Measurements from ENCODE around the gene DUS1L.

The DUS1L gene

GRCh38 chr17:82108038-82108437, 42.4 kb upstream of the DUS1L start:
- no peaks in the 10 kb centered on the region for H3K27me3 ChIP-seq (ENCODE audit: control insufficient read depth, insufficient read depth, low read length, poor library complexity, severe bottlenecking)
- no peak overlapping the region for H3K27ac ChIP-seq (ENCODE audit: insufficient read depth, low read depth, low read length, poor library complexity, severe bottlenecking)
- WGBS, 2 experiments: 90 to 91% methylated on average over 14 of the region's 14 CpGs
- peaks cover 4% of the 10 kb centered on the region for H3K36me3 ChIP-seq (ENCODE audit: control insufficient read depth, insufficient read depth, low read length)
- no peak overlapping the region for H3K4me3 ChIP-seq (ENCODE audit: insufficient read depth, low read depth, low read length)
- peaks cover 33% of the 10 kb centered on the region for H3K4me1 ChIP-seq (ENCODE audit: control insufficient read depth, insufficient read depth, low read length)
- H3K9me3 ChIP-seq (ENCODE audit: control insufficient read depth, low read length): no peaks in the 10 kb centered on the region

- peaks cover 3% of the 10 kb centered on the region for H3K36me3 ChIP-seq (ENCODE audit: control insufficient read depth, insufficient read depth, low read length)
- H3K27me3 ChIP-seq (ENCODE audit: control insufficient read depth, insufficient read depth, low read length, poor library complexity, severe bottlenecking): no peaks in the 10 kb centered on the region
- 90 to 91% methylated on average over 24 of the region's 24 CpGs for WGBS, 2 experiments
- no peak overlapping the region for H3K4me3 ChIP-seq (ENCODE audit: insufficient read depth, low read depth, low read length)
- no peaks in the 10 kb centered on the region for H3K9me3 ChIP-seq (ENCODE audit: control insufficient read depth, low read length)
- H3K4me1 ChIP-seq (ENCODE audit: control insufficient read depth, insufficient read depth, low read length): peaks cover 38% of the 10 kb centered on the region
- no peak overlapping the region for H3K27ac ChIP-seq (ENCODE audit: insufficient read depth, low read depth, low read length, poor library complexity, severe bottlenecking)
Measured at GRCh38 chr17:82107341-82107860, 41.8 kb upstream of the DUS1L start.

GRCh38 chr17:82106688-82107305, 41.2 kb upstream of the DUS1L start:
- no peaks in the 10 kb centered on the region for H3K36me3 ChIP-seq (ENCODE audit: control insufficient read depth, insufficient read depth, low read length)
- H3K27ac ChIP-seq (ENCODE audit: insufficient read depth, low read depth, low read length, poor library complexity, severe bottlenecking): no peak overlapping the region
- no peaks in the 10 kb centered on the region for H3K9me3 ChIP-seq (ENCODE audit: control insufficient read depth, low read length)
- no peaks in the 10 kb centered on the region for H3K27me3 ChIP-seq (ENCODE audit: control insufficient read depth, insufficient read depth, low read length, poor library complexity, severe bottlenecking)
- 87% methylated on average over 9 of the region's 9 CpGs for WGBS, 2 experiments
- no peak overlapping the region for H3K4me3 ChIP-seq (ENCODE audit: insufficient read depth, low read depth, low read length)
- peaks cover 44% of the 10 kb centered on the region for H3K4me1 ChIP-seq (ENCODE audit: control insufficient read depth, insufficient read depth, low read length)

- 65 to 68% methylated on average over 24 of the region's 24 CpGs for WGBS, 2 experiments
- H3K4me3 ChIP-seq (ENCODE audit: insufficient read depth, low read depth, low read length): no peak overlapping the region
- no peaks in the 10 kb centered on the region for H3K9me3 ChIP-seq (ENCODE audit: control insufficient read depth, low read length)
- peaks cover 51% of the 10 kb centered on the region for H3K4me1 ChIP-seq (ENCODE audit: control insufficient read depth, insufficient read depth, low read length)
- no peaks in the 10 kb centered on the region for H3K36me3 ChIP-seq (ENCODE audit: control insufficient read depth, insufficient read depth, low read length)
- no peaks in the 10 kb centered on the region for H3K27me3 ChIP-seq (ENCODE audit: control insufficient read depth, insufficient read depth, low read length, poor library complexity, severe bottlenecking)
- no peak overlapping the region for H3K27ac ChIP-seq (ENCODE audit: insufficient read depth, low read depth, low read length, poor library complexity, severe bottlenecking)
Measured at GRCh38 chr17:82105882-82106687, 40.5 kb upstream of the DUS1L start.

GRCh38 chr17:82105417-82105881, 39.8 kb upstream of the DUS1L start:
- Histone ChIP-seq H3K4me1 (ENCODE audit: control insufficient read depth, insufficient read depth, low read length) (peaks cover 57% of the 10 kb centered on the region), H3K9me3 (ENCODE audit: control insufficient read depth, low read length) (no peaks in the 10 kb centered on the region), H3K36me3 (ENCODE audit: control insufficient read depth, insufficient read depth, low read length) (no peaks in the 10 kb centered on the region), H3K27me3 (ENCODE audit: control insufficient read depth, insufficient read depth, low read length, poor library complexity, severe bottlenecking) (no peaks in the 10 kb centered on the region), H3K27ac (ENCODE audit: insufficient read depth, low read depth, low read length, poor library complexity, severe bottlenecking) (no peak overlapping the region), H3K4me3 (ENCODE audit: insufficient read depth, low read depth, low read length) (no peak overlapping the region)
- WGBS, 2 experiments: 89 to 94% methylated on average over 13 of the region's 13 CpGs

GRCh38 chr17:82104797-82105416, 39.3 kb upstream of the DUS1L start:
- peaks cover 59% of the 10 kb centered on the region for H3K4me1 ChIP-seq (ENCODE audit: control insufficient read depth, insufficient read depth, low read length)
- H3K36me3 ChIP-seq (ENCODE audit: control insufficient read depth, insufficient read depth, low read length): no peaks in the 10 kb centered on the region
- H3K27ac ChIP-seq (ENCODE audit: insufficient read depth, low read depth, low read length, poor library complexity, severe bottlenecking): no peak overlapping the region
- no peaks in the 10 kb centered on the region for H3K27me3 ChIP-seq (ENCODE audit: control insufficient read depth, insufficient read depth, low read length, poor library complexity, severe bottlenecking)
- 92 to 93% methylated on average over 11 of the region's 11 CpGs for WGBS, 2 experiments
- no peaks in the 10 kb centered on the region for H3K9me3 ChIP-seq (ENCODE audit: control insufficient read depth, low read length)
- H3K4me3 ChIP-seq (ENCODE audit: insufficient read depth, low read depth, low read length): no peak overlapping the region

GRCh38 chr17:82103553-82104451, 38.2 kb upstream of the DUS1L start:
- H3K9me3 ChIP-seq (ENCODE audit: control insufficient read depth, low read length): no peaks in the 10 kb centered on the region
- no peaks in the 10 kb centered on the region for H3K36me3 ChIP-seq (ENCODE audit: control insufficient read depth, insufficient read depth, low read length)
- peaks cover 67% of the 10 kb centered on the region for H3K4me1 ChIP-seq (ENCODE audit: control insufficient read depth, insufficient read depth, low read length)
- H3K27ac ChIP-seq (ENCODE audit: insufficient read depth, low read depth, low read length, poor library complexity, severe bottlenecking): peak overlapping the region; percentile 96
- H3K4me3 ChIP-seq (ENCODE audit: insufficient read depth, low read depth, low read length): no peak overlapping the region
- 33 to 36% methylated on average over 24 of the region's 24 CpGs for WGBS, 2 experiments
- H3K27me3 ChIP-seq (ENCODE audit: control insufficient read depth, insufficient read depth, low read length, poor library complexity, severe bottlenecking): no peaks in the 10 kb centered on the region

- H3K4me3 ChIP-seq (ENCODE audit: insufficient read depth, low read depth, low read length): no peak overlapping the region
- H3K27ac ChIP-seq (ENCODE audit: insufficient read depth, low read depth, low read length, poor library complexity, severe bottlenecking): no peak overlapping the region
- WGBS, 2 experiments: 85 to 87% methylated on average over 18 of the region's 18 CpGs
- H3K4me1 ChIP-seq (ENCODE audit: control insufficient read depth, insufficient read depth, low read length): peaks cover 64% of the 10 kb centered on the region
- H3K27me3 ChIP-seq (ENCODE audit: control insufficient read depth, insufficient read depth, low read length, poor library complexity, severe bottlenecking): no peaks in the 10 kb centered on the region
- no peaks in the 10 kb centered on the region for H3K9me3 ChIP-seq (ENCODE audit: control insufficient read depth, low read length)
- H3K36me3 ChIP-seq (ENCODE audit: control insufficient read depth, insufficient read depth, low read length): no peaks in the 10 kb centered on the region
Measured at GRCh38 chr17:82101767-82102679, 36.4 kb upstream of the DUS1L start.

- H3K36me3 ChIP-seq (ENCODE audit: control insufficient read depth, insufficient read depth, low read length): no peaks in the 10 kb centered on the region
- no peaks in the 10 kb centered on the region for H3K27me3 ChIP-seq (ENCODE audit: control insufficient read depth, insufficient read depth, low read length, poor library complexity, severe bottlenecking)
- no peak overlapping the region for H3K27ac ChIP-seq (ENCODE audit: insufficient read depth, low read depth, low read length, poor library complexity, severe bottlenecking)
- no peak overlapping the region for H3K4me3 ChIP-seq (ENCODE audit: insufficient read depth, low read depth, low read length)
- no peaks in the 10 kb centered on the region for H3K9me3 ChIP-seq (ENCODE audit: control insufficient read depth, low read length)
- peaks cover 62% of the 10 kb centered on the region for H3K4me1 ChIP-seq (ENCODE audit: control insufficient read depth, insufficient read depth, low read length)
- 88 to 93% methylated on average over 10 of the region's 10 CpGs for WGBS, 2 experiments
Measured at GRCh38 chr17:82101301-82101715, 35.7 kb upstream of the DUS1L start.

Measured in ectodermal cell (in vitro differentiated cells).